A549 (cell line): ENCODE measurements around the gene FXYD7. TPM values are rescaled to one million over a fixed set of nuclear protein-coding genes. Genes with fewer than 3 reads are reported as not detected.

ENCODE experiments used
- ATAC-seq, 2 experiments: fragments of 200-7000 bp in 1 of 2; fragments of >200 bp in 1 of 2; cut with Nextera tagmentation in 1 of 2; cut with Tn5 transposase in 1 of 2; 3 replicates each; pipeline versions ENCODE4 v1.8.0 to v1.9.1; 2018 to 2020; ENCODE audit warnings: mild to moderate bottlenecking in 1 of 2, moderate library complexity in 1 of 2
- CTCF ChIA-PET: fragments of 300-600 bp; sonication (Branson Sonifier 250); formaldehyde crosslinking; extraction: SDS; loops from one replicate; lab custom pipeline; 2021; ENCODE audit warnings: antibody characterized with exemption, inconsistent platforms; lab: Yijun Ruan, JAX
- POLR2A ChIA-PET: fragments of 350-600 bp; formaldehyde crosslinking; extraction: SDS; loops from one replicate; lab custom pipeline; 2021; ENCODE audit warnings: antibody characterized with exemption, inconsistent platforms; lab: Yijun Ruan, JAX
- DNase-seq, 2 experiments: peaks; one replicate each; pipeline versions ENCODE4 v3.0.0 to v3.0.0-alpha.2; 2011 to 2016; ENCODE audit warnings: low read depth in 1 of 2, low spot score in 1 of 2
- FAIRE-seq: peaks from 2 replicates; lab custom pipeline; 2011; peaks lifted over from hg19 to GRCh38; lab: Jason Lieb, UNC
- H3K27ac ChIP-seq, 2 experiments: fragments of >200 bp; sonication (Bioruptor Twin); formaldehyde crosslinking; 3 replicates each; pipeline ENCODE4 v1.5.1; 2016 to 2017
- H3K4me1 ChIP-seq: fragments of >200 bp; sonication (Bioruptor Twin); formaldehyde crosslinking; 3 replicates; pipeline ENCODE4 v1.6.1; 2016
- H3K4me2 ChIP-seq: fragments of >200 bp; sonication (Bioruptor Twin); formaldehyde crosslinking; 3 replicates; pipeline ENCODE4 v1.6.1; 2016
- H3K4me3 ChIP-seq: fragments of >200 bp; sonication (Bioruptor Twin); formaldehyde crosslinking; 3 replicates; pipeline ENCODE4 v1.5.1; 2016
- H3K9me3 ChIP-seq: fragments of >200 bp; sonication (Bioruptor Twin); formaldehyde crosslinking; 3 replicates; pipeline ENCODE4 v1.6.1; 2016
- CBX2 ChIP-seq: fragments of 200-600 bp; sonication (generic); IDR thresholded peaks from 2 replicates; pipeline ENCODE4 v1.6.1; 2016; ENCODE audit warnings: low read depth, mild to moderate bottlenecking, borderline replicate concordance
- CEBPB ChIP-seq, 2 experiments: fragments of >200 bp in 1 of 2; sonication (Bioruptor Twin) in 1 of 2; formaldehyde crosslinking in 1 of 2; IDR thresholded peaks; 2 replicates each; pipeline ENCODE4 v1.6.1; 2012 to 2016
- CHD4 ChIP-seq: fragments of 200-600 bp; sonication (generic); IDR thresholded peaks from 2 replicates; pipeline ENCODE4 v1.6.1; 2016; ENCODE audit warnings: antibody characterized with exemption, mild to moderate bottlenecking, borderline replicate concordance
- E2F6 ChIP-seq: IDR thresholded peaks from 2 replicates; pipeline ENCODE4 v1.6.1; 2012; ENCODE audit warnings: low read depth, borderline replicate concordance
- EHF ChIP-seq: fragments of 250-450 bp; sonication (Bioruptor Pico); IDR thresholded peaks from 2 replicates; pipeline ENCODE4 v1.5.0; 2020; ENCODE audit warnings: mild to moderate bottlenecking
- EHMT2 ChIP-seq: fragments of 200-600 bp; sonication (generic); IDR thresholded peaks from 2 replicates; pipeline ENCODE4 v1.6.1; 2016; ENCODE audit warnings: antibody characterized with exemption, low read depth, mild to moderate bottlenecking, moderate library complexity
- ESRRA ChIP-seq: fragments of 150-350 bp; IDR thresholded peaks from 2 replicates; pipeline ENCODE4 v1.6.1; 2014; ENCODE audit warnings: mild to moderate bottlenecking, low read length, borderline replicate concordance
- FOSL2 ChIP-seq, 2 experiments: fragments of 450-650 bp in 1 of 2; fragments of >200 bp in 1 of 2; sonication (Bioruptor Twin) in 1 of 2; formaldehyde crosslinking; IDR thresholded peaks; 2 replicates each; pipeline versions ENCODE4 v1.5.0 to v1.6.1; 2016 to 2020; ENCODE audit warnings: mild to moderate bottlenecking in 1 of 2, moderate library complexity in 1 of 2
- HDAC2 ChIP-seq: fragments of 200-600 bp; sonication (generic); IDR thresholded peaks from 2 replicates; pipeline ENCODE4 v1.6.1; 2016
- HEYL ChIP-seq: fragments of 250-450 bp; sonication (Bioruptor Pico); IDR thresholded peaks from 2 replicates; pipeline ENCODE4 v1.8.0; 2021; ENCODE audit warnings: mild to moderate bottlenecking, moderate library complexity
- HMGXB4 ChIP-seq: fragments of 250-450 bp; sonication (Bioruptor Pico); IDR thresholded peaks from 2 replicates; pipeline ENCODE4 v1.5.0; 2021; ENCODE audit warnings: mild to moderate bottlenecking, moderate library complexity, borderline replicate concordance
- HOXB5 ChIP-seq: fragments of 250-450 bp; sonication (Bioruptor Pico); IDR thresholded peaks from 2 replicates; pipeline ENCODE4 v1.5.0; 2020; ENCODE audit warnings: mild to moderate bottlenecking, moderate library complexity
- JUN ChIP-seq, 2 experiments: fragments of >200 bp; sonication (Bioruptor Twin); formaldehyde crosslinking; IDR thresholded peaks; 2 replicates in 1 of 2; 3 replicates in 1 of 2; pipeline ENCODE4 v1.6.1; 2016 to 2017
- JUNB ChIP-seq: fragments of >200 bp; sonication (Bioruptor Twin); formaldehyde crosslinking; IDR thresholded peaks from 2 replicates; pipeline ENCODE4 v1.6.1; 2016
- KDM1A ChIP-seq: fragments of 200-600 bp; sonication (generic); IDR thresholded peaks from 2 replicates; pipeline ENCODE4 v1.6.1; 2016; ENCODE audit warnings: low read depth, mild to moderate bottlenecking
- KDM5A ChIP-seq: fragments of 200-600 bp; sonication (generic); IDR thresholded peaks from 2 replicates; pipeline ENCODE4 v1.6.1; 2016; ENCODE audit warnings: antibody characterized with exemption, mild to moderate bottlenecking
- MAFK ChIP-seq: fragments of 450-650 bp; IDR thresholded peaks from 2 replicates; pipeline ENCODE4 v1.6.1; 2014; ENCODE audit not compliant: partially characterized antibody
- MAZ ChIP-seq: fragments of 150-350 bp; IDR thresholded peaks from 2 replicates; pipeline ENCODE4 v1.6.1; 2014; ENCODE audit warnings: antibody characterized with exemption, low read depth, low read length, borderline replicate concordance
- NPAS2 ChIP-seq: fragments of 250-450 bp; sonication (Bioruptor Pico); IDR thresholded peaks from 2 replicates; pipeline ENCODE4 v1.8.0; 2022; ENCODE audit warnings: mild to moderate bottlenecking, moderate library complexity, borderline replicate concordance
- RARB ChIP-seq: fragments of 250-450 bp; sonication (Bioruptor Pico); IDR thresholded peaks from 2 replicates; pipeline ENCODE4 v1.8.0; 2021; ENCODE audit warnings: mild to moderate bottlenecking, moderate library complexity
- ZC3H11A ChIP-seq: fragments of 450-650 bp; IDR thresholded peaks from 2 replicates; pipeline ENCODE4 v1.6.1; 2014; ENCODE audit warnings: antibody characterized with exemption, mild to moderate bottlenecking
- ZSCAN20 ChIP-seq: fragments of 250-450 bp; sonication (Bioruptor Pico); IDR thresholded peaks from 2 replicates; pipeline ENCODE4 v1.8.0; 2022; ENCODE audit warnings: mild to moderate bottlenecking, moderate library complexity
- WGBS: methylation state at CpG from one replicate; pipeline ENCODE4 v1.1.6; 2017; ENCODE audit errors: missing lambda C conversion rate; 5-methylcytosine and 5-hydroxymethylcytosine counted together
- polyA plus RNA-seq, 4 experiments: library from polyadenylated mRNA; depleted of rRNA in 3 of 4; stranded (reverse); fragments of >200 nt; fragmentation: RNase III in 1 of 4; extraction: RNeasy Plus Mini Kit Qiagen cat#74134 plus additional on column Dnase treatment in 1 of 4; gene quantifications; 2 replicates in 3 of 4; 3 replicates in 1 of 4; pipeline ENCODE4 v1.2.3, GENCODE V29; 2011 to 2017
- TF ChIP-seq, protein P1 (sequence below): IDR thresholded peaks from 2 replicates; pipeline ENCODE4 v1.6.1; 2012
- TF ChIP-seq, protein P2 (sequence below): fragments of 250-450 bp; sonication (Bioruptor Pico); IDR thresholded peaks from 2 replicates; pipeline ENCODE4 v1.5.0; 2020; ENCODE audit warnings: low read depth, mild to moderate bottlenecking, moderate library complexity
- TF ChIP-seq, protein P3 (sequence below): fragments of >200 bp; sonication (Bioruptor Twin); formaldehyde crosslinking; IDR thresholded peaks from 3 replicates; pipeline ENCODE4 v1.6.1; 2016

FXYD7 gene
- polyA plus RNA-seq, 2 of the 4 experiments (the other 2 are of a cell fraction): not detected

DNA sequence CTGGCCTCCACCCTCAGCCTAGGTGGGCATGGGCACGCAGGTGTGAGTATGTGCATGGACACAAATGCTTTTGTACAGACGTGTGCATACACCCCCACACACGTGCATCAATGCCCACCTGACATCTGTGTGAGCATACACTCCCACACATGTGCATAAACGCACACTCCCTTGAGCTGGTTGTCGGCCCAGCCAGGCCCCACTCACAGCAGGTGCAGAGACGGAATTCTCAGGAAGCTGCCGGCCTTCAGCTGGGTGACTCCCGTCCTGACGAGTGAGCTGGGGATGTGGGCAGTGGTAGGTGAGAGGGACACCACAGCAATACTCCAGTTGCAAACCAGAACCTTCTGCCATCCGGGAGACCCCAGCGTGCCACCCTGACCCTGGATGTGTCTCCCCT, 9.2 kb upstream of the FXYD7 start:
- H3K9me3 ChIP-seq: no peaks in the 10 kb centered on the region
- TF ChIP-seq HOXB5 (no peak), HMGXB4 (CRISPR knock-in tag) (no peak), EHMT2 (no peak), FOSL2 (IDR thresholded peaks at IDR 0.05) (no peak), FOSL2 (CRISPR knock-in tag; IDR thresholded peaks at IDR 0.05) (no peak), HEYL (CRISPR knock-in tag) (no peak), MAFK (no peak), NPAS2 (CRISPR knock-in tag) (no peak), JUNB (no peak)
- TF ChIP-seq, protein P1, sequence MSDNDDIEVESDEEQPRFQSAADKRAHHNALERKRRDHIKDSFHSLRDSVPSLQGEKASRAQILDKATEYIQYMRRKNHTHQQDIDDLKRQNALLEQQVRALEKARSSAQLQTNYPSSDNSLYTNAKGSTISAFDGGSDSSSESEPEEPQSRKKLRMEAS: no peak
- TF ChIP-seq, protein P2, sequence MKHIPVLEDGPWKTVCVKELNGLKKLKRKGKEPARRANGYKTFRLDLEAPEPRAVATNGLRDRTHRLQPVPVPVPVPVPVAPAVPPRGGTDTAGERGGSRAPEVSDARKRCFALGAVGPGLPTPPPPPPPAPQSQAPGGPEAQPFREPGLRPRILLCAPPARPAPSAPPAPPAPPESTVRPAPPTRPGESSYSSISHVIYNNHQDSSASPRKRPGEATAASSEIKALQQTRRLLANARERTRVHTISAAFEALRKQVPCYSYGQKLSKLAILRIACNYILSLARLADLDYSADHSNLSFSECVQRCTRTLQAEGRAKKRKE: no peak
- no peak for ATAC-seq
- no peak for FAIRE-seq
- 30% methylated on average over 11 of the region's 11 CpGs for WGBS
- no peak overlapping the region for H3K4me2 ChIP-seq
- H3K4me1 ChIP-seq: peaks cover 8% of the 10 kb centered on the region; the same call in 2 of the 3 replicates
- H3K4me3 ChIP-seq: no peak overlapping the region
- DNase-seq: no peak
- no peak overlapping the region for H3K27ac ChIP-seq
- ChIA-PET CTCF (interaction anchor here (0.5 to 11.0 kb wide), 12 partner anchors 9 to 161 kb away, joined by 3 to 148 read pairs (median 50); partner anchors contain the start of genes FXYD3 and FXYD5), POLR2A (no interaction called here)

DNA sequence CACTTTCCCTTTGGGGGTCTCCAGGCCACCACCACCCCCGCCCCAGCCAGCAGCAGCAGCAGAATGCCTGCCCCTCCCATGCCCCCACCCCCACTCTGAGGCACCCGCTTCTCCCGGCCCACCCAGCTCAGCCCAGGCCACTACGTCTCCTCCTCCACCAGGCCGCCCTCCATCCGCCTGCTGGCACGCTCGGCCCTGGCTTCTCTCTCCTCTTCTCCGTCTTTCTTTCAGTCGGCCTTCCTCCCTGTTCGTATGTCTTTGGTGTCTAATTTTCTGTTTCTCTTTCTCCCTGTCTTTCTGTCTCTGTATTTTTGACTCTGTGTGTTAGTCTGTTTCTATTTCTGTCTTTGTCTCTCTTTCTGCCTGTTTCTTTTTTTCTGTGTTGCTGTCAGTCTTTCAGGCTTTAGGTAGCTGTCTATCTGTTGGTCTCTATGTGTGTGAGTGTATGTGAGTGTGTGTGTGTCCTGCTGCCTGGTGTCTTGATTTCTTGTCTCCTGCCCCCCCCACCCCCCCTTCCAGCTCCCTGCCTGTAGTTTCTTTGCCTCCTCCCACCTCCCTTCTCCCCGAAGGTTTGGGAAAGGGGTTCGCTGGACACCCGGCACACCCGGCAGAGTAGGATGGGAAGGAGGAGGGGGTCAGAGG, 8.3 kb upstream of the FXYD7 start, which contains the start of gene LGI4:
Gene LGI4 (minus strand): TSS at position 459 of the 642 bp plus-strand sequence. CDS start 379 bp downstream, at position 80.
- CTCF ChIA-PET: interaction anchor here (0.5 to 11.0 kb wide), 44 partner anchors 10 to 630 kb away, joined by 3 to 148 read pairs (median 8); partner anchors contain the start of genes FXYD3, FXYD5 and ZNF30

More for the DNA sequence above, 8.3 kb upstream of the FXYD7 start, which contains the start of gene LGI4:
- TF ChIP-seq, protein P3, sequence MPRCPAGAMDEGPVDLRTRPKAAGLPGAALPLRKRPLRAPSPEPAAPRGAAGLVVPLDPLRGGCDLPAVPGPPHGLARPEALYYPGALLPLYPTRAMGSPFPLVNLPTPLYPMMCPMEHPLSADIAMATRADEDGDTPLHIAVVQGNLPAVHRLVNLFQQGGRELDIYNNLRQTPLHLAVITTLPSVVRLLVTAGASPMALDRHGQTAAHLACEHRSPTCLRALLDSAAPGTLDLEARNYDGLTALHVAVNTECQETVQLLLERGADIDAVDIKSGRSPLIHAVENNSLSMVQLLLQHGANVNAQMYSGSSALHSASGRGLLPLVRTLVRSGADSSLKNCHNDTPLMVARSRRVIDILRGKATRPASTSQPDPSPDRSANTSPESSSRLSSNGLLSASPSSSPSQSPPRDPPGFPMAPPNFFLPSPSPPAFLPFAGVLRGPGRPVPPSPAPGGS: no peak
- TF ChIP-seq JUNB: no peak
- no peak for TF ChIP-seq ZC3H11A
- no peak for TF ChIP-seq CBX2
- no peak for TF ChIP-seq ESRRA
- no peak for TF ChIP-seq JUN (IDR thresholded peaks at IDR 0.05)
- TF ChIP-seq CEBPB (IDR thresholded peaks at IDR 0.05): no peak
- no peak for TF ChIP-seq KDM1A
- TF ChIP-seq CHD4: no peak
- TF ChIP-seq EHF (CRISPR knock-in tag): no peak
- TF ChIP-seq ZSCAN20 (CRISPR knock-in tag): no peak
- TF ChIP-seq MAZ: no peak
- TF ChIP-seq HDAC2: no peak
- no peak for TF ChIP-seq KDM5A
- no peak for TF ChIP-seq E2F6
- no peak for TF ChIP-seq RARB
- TF ChIP-seq, all 56 proteins: peak for 0
- no peak for ATAC-seq
- H3K9me3 ChIP-seq: no peaks in the 10 kb centered on the region
- no peak for FAIRE-seq
- peaks cover 8% of the 10 kb centered on the region; the same call in 2 of the 3 replicates for H3K4me1 ChIP-seq
- WGBS: 69% methylated on average over 14 of the region's 15 CpGs
- H3K4me3 ChIP-seq: no peak within 1 kb of the TSS
- POLR2A ChIA-PET: no interaction called here
- no peak for DNase-seq
- H3K4me2 ChIP-seq: no peak within 1 kb of the TSS
- no peak within 1 kb of the TSS for H3K27ac ChIP-seq
